ENCODE data around the gene RAD18.

RAD18 gene

DNA sequence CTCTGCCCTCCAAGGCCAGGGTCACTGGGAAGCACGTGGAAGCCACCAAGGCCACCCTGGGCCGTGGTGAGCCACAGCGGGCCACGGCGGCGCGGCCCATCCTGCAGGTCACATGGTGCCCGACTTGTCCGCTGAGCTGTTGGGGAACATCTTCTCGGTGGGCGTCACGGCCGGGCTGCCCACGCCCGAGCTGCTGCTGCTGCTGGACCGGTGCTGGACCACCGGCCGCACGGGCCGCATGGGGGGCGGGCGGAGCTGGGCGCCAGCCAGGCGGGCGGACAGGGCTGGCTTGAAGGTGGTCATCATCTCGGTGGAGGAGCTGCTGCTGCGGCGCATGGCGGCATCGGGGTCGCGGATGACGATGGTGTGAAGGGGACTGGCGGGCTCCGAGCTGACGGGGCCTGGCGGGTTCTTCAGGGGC, 22.1 kb upstream of the RAD18 start:
- no peak for DNase-seq

DNA sequence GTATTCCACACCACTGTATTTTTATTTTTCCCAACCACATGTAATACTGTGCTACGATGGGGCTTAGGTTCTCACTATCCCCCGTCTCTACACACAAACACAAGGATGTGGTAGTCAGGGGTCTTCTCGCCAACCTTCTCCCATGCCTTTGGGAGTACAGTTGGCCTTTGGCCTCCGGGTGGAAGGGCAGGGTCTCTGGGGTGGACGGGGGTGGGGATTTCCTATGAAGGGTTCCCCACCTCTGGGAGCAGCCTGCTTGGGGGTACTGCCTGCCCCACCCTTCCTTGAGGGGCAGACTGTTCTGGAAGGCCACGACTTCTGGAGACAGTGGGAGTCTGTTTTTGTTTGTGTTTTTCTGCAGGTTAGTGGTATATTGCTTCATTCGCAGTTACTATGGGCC, 21.3 kb upstream of the RAD18 start:
- DNase-seq = no peak

DNA sequence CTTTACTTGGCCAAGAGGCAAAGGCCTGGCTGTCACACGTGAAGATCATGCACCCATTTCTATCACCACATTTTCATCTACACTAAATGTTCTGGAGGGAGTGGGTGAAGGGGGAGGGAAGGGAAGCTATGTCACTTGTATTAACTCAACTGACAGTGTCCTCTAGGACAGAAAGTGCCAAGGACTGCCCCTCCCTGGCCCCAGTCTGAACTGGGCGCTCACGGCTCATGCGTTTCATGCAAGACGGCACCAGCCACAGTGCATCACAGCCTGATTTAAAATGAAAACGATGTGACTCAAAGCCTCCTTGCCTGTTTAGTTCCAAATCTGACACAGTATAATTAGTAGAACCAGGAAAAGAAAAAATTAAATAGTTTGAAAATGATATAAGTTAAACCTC, 20.8 kb upstream of the RAD18 start:
- DNase-seq = no peak

DNA sequence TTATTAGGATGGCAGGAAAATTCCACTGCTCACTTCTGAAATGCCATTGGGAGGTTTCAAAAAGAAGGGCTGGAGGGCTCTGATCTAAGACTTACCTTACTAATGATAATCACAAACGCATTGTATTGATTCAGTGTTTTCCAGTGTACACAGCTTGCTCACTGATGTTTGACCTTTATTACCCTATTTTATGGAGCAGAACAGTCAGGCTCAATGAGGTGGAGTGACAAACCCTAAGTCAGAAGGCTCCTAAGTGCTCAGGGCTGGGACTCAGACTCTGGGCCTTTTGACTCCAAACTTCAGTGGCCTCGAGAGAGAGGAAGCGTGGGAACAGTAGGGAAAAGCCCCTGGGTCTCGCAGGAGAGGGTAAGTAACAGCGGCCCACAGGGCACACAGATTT, 20.3 kb upstream of the RAD18 start:
- DNase-seq = no peak

DNA sequence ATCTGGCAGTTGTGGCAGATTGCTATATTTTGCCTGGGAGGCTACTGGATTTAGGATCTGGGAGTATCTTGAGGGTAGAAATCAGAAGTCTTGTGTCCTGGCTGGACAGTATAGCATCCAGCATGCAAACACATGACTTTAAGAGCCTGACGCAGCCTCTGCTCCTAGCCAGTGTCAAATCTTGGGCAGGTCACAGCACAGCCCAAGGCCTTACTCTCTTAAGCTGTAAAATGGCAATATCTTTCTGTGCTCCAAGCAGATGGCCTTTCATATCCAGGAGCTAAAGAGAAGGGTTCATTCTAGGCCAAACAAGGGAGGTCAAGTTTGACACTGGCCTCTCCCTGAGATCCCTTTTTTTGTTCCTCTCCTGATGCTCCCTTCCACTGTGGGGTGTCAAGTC, 19.8 kb upstream of the RAD18 start:
- DNase-seq = no peak

DNA sequence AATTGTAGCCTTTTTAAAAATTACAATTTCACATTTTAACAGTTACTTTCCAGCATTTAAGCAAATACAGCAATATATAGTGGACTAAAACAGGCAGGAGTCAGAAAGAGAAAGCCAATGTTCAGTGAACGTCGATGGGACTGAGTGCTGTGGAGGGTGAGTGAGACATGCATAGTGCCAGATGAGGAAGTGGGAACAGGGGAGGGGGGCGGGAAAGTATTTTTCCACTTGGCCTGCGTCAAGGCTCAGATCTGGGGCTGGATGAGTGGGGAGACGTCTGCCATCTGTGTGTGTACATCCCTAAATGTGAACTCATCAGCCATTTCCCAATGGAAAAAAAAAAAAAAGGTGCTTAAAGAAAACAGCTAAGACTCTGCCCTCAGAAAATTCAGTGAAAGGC, 19.2 kb upstream of the RAD18 start:
- no peak for DNase-seq

DNA sequence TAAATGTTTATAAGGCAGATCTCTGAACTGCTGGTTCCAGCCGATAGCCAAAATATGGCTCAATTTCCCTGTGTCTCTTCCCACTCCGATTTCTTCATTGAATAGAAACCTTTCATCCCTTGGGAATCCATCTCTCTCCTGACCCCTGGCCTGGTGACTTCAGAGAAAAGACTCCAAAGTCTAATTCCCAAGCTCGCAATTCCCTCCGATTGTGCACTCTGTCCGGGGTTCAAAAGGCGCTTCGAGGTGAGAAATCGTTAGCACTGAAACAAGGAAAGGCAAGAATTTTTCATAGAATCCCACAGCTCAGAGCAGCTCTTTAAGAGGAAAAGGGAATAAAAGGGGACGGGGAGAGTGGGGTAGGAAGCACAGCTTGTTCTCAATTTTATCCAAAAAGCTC, 18.4 kb upstream of the RAD18 start:
- DNase-seq = no peak

DNA sequence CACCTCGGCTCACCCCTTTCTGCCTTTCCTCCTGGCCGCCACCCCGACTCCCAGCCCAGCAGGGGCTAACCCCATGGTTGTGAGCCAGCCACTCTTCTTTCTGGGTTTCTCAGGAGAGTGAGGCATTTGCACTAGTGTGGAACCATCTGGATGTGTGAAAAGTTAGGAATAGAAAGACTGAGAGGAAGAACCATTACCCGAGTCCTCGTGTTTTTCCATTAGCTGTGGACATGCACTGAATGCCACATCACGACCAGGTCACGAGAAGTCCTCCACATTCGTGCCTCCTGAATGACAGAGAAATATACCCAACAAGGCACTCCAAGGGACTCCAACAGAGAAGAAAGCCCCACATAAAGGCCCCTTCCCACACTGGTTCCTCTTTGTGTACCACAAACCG, 18.0 kb upstream of the RAD18 start:
- DNase-seq = no peak

DNA sequence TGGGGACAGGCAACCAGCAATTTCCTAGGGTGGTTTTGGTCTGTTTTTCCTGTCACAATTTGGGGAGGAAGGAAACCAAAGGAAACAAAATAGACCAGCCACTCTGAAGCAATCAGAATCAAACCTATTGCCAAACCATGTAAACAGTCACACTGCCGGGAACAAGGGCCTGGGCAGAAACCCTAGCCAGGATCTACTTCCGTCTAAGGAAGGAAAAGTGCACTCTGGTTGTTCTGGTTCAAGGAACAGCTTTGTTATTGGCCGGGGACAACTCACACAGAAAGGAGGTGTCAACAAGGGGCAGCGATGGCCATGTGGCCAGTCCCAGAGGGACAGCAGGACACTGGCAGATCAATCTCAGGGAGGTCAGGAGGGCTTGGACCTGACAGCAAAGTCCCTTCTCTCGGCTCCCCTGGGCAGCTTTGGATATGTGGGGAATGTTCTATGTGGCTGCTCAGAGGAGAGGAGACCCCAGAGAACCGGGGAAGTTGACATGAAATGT, 17.5 kb upstream of the RAD18 start:
- DNase-seq = no peak

DNA sequence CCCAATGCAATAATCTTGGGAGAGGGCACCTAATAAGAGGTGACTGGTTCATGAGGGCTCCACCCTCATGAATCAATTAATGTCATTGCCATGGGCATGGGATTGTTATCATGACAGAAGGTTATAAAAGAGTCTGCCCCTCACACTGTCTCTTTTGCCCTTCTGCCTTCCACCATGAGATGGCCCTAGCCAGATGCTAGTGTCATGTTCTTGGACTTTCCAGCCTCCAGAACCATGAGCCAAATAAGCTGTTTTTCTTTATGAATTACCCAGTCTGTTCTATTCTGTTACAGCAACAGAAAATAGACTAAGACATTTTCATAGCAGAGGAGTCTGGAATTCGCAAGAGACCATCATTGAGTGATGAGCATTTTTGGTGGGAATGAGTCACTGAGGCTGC, 16.0 kb upstream of the RAD18 start:
- DNase-seq = no peak

DNA sequence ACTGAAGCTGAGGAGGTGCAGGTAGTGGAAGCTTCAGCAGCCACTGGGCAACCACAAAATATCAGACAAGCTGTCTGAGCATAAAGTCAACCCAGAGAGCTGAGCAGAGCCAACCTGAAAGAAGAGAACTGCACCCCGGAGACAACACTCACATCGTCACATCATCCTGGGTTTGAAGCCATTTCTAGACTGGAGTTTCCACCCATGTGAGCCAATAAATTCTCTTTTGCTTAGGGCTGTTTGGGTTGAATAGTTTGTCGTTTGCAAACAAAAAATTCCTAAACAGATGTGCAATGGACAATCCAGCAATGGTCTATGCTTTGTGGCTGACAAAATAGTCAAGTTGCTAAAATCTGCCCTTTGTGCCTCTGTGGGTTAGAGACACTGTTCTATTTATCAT, 15.3 kb upstream of the RAD18 start:
- DNase-seq = no peak

DNA sequence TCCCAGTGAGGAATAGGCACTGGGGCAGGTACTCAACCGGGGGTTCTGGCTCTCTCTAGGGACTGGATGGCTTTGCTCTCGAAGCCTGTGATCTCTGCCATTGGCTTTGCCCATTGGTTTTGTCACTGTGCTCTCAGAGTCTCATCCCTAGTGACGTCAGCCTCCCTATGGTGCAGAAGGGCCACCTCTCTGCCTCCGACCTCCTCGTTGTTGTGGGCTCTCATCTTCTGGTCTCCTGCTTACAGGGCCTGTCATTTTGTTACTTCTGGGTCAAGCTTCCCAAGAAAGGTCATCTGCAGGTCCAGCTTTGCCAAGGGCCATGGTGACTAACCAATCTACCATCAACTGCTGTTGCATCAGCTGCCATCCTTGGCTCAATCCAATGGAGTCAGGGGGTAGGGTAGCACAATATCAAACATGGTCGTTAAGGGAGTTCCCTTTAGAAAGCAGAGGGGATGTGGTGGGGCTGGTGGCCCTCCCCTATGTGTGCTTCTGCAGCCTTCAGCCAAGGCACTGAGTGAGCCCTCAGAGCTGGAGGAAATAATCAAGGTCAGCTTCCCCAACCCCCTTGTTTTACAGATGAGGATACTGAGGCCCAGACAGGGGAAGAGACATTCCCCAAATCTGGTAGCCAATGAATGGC, 13.4 kb upstream of the RAD18 start:
- DNase-seq = no peak

DNA sequence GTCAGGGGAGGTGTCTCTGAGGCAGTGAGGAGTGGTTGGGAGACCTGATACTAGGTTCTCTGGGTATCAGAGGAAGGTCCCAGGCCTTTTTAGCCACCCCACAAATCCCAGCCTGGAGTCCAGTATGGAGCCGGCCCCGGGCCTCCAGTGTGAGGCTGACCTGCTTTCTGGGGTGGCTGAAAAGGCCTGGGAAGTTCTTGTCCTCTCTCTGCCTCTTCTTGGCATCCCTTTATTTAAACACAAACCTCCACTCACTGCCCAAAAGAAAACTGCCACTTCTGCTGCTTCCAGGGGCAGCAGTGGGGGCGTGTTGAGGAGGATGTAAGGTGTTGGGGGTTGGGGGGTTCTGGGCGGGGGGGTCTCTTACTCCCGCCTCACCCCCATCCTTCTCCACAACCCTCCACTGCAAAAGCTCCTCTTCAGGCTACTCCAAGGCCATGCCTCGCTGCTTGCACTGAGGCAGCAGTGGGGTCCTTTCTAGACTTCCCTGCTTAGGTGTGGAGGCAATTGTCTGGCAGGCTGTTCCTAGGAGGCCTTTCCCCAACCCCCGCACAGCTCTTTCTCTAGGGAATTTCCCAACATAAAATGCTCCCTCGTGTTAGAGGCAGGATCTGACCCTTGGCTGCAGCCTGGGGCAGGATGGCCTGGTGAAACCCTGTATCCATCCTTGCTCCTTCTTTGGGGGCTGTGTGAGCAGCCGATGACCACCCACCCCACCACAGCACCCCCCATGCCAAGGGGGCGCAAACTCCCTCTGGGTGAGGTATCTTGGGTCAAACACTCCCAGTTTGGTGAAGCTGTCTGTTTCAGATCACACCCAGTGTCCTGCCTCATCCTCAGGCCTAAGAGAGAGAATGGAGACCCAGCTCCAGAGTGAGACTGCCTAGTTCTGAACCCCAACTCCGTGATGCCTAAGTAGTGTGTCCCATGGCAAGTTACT, 12.1 kb upstream of the RAD18 start:
- DNase-seq = no peak

DNA sequence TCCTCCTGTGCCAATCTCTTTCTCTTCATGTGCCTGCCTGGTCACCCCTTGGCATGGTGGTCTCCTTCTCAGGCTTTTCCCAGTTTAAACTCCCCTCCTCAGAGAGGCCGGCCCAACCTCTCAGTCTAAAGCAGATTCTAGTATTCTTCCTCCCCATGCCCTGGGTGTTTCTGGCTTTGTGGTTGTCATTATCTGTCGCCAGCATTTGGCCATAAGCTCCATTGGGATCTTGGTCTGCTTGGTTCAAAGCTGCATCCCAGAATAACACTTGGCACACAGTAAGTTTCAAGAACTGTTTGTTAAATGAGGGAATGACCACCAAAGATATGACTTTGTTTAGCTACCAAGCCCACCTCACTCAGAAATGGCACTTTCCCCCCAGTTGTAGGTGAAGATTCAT, 11.2 kb upstream of the RAD18 start:
- DNase-seq = no peak

DNA sequence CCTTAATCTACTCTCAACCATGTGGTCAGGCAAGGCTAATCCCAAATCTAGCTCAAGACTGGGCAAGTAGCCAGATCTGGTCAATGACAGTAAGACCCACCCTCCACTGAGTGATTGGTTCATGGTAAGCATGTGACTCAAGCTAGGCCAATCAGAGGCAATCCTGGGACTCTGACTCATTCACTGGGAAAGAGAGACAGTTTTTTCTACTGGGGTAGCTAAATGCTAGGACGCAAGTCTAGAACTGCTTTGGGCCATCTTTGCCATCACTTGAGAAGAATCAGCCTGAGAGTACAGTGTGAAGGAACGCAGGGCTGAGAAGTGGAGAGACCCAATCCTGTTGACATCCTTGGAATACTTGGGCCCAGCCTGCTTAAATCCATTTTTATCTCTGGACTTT, 9.4 kb upstream of the RAD18 start:
- DNase-seq = no peak

DNA sequence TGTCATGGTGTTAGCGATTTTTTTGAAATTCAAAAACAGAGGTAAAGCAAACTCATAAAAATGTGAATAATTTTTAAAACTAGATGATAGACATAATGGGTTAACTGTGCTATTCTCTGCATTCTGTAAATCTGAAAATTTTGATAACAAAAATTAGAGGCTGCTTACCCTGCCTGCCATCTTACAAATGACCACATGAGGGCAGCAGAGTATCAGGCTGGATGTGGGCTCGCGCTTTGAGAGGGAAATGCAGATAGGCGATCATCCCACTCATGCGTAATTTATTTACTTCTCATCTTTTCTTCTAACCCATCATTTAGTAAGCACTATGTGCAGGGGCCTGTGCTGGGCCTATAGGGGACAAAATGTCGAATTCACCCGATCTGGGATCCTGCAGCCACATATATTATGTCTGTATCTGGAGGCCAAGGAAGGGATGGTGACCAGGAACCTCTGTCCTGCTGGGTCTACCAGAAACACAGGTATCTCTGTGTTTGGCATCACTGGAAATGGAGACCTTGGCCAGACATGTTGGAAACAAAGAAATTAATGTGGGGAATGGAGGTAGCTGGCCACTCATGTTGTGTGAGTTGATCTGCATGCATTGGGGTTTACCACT, 7.8 kb upstream of the RAD18 start:
- DNase-seq = peak; percentile 86

DNA sequence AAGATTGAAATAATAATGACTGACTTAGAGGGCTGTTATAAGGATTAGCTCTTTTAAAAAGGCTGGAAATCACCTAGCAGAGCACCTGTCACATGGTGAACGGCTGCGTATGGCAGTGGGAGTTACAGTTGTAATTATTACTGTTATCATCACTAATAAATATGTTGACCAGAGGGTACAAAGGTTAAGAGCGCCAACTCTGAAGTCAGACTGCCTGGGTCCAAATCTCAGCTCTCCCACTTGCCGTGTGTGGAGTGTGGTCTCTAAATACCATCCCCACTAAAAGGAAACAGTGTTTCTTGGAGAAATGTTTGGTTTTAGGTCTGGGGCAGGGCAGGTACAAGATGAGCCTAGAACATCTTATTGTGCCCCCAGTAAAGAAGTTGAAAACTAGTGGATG, 6.0 kb upstream of the RAD18 start:
- no peak for DNase-seq

DNA sequence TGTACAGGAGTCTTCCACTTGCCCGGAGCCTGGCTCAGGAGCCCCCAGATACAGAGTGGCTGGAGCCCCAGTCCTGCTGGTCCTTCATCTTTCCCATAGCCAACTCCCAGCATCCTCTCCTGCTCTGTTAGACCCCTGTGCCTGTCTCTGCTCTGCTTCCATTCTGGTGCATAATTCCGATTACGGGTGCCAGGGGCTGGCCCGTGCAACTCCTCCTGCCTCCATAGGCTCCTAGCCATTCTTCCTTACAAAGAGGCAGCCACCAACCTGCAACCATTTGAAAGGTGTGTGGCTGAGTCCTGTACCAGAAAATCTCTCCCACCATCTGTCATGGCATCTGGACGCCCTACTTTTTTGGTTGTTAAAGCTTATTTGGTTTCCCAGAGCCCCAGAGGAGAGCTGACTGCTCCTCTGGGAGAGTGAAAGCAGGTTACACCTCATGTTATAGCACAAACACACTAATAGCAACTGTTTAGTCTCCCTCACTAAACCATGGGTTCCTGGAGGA, 5.2 kb upstream of the RAD18 start:
- no peak for DNase-seq

DNA sequence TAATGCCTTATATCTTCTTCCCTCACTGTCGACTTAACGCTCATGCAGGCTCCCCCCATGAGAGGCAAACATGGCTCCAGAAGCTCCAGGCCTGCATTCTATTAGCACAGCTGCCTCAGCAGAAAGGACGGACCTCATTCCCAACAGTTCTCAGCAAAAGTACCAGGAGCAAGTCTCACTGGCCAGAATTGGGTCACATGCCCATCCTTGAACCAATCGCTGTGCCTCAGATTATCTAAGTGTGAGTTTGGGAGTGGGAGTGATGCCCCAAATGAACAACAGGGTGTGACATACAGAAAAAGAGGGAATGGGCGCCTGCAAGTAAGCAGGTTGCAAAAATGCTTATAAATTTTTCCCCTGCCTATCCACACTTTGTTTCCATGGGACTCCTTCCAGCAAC, 4.3 kb upstream of the RAD18 start:
- no peak for DNase-seq

DNA sequence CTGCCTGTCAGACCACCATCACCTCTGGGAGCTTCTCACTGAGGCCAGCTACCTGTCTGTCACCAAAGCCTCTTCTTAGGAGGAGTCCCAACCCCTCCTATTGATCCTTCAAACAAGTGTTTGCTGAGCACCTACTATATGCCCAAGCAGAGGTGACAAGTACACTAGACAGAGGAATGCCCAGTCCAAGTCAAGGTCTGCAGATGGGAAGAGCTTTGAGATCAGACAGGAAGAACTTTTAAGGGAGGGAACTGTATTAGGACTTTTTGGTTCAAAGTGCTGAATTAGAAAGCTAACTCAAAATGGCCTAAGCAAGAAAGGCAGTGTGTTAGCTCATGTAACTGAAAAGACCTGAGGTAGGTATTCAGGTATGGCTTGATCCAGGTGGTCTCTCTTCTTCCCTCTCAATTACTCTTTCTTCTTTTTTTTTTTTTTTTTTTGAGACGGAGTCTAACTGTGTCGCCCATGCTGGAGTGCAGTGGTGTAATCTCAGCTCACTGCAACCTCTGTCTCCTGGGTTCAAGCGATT, 3.6 kb upstream of the RAD18 start:
- no peak for DNase-seq

DNA sequence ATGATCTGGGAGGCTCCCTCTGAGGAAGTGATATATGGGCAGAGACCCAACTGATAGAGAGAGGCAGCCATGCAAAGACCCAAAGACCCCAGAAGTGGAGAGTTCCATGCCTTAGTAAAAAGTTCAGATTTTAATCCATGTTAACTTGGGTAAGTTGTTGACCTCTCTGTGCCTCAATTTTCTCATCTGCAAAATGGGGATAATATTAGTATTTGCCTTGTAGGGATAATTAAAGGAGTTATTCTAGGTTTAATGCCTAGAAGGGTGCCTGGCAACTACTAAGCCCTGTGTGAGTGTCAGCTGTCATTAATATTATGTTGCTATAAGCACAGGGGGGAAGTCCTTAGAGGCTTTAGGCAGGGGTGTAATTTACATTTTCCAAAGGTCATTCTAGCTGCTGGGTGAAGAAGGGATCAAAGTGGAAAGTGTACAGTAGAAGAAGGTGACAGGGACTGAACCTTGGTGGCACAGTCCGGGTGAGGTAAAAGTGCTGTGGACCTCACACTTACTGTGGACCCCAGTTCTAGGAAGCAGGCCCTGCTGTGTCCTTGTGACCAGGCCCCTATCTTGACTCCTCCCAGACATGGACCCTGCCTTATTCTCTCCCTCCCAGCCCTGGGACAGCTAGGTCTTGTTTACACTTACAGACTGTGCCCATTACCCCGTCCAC, 3.0 kb upstream of the RAD18 start:
- DNase-seq = no peak

DNA sequence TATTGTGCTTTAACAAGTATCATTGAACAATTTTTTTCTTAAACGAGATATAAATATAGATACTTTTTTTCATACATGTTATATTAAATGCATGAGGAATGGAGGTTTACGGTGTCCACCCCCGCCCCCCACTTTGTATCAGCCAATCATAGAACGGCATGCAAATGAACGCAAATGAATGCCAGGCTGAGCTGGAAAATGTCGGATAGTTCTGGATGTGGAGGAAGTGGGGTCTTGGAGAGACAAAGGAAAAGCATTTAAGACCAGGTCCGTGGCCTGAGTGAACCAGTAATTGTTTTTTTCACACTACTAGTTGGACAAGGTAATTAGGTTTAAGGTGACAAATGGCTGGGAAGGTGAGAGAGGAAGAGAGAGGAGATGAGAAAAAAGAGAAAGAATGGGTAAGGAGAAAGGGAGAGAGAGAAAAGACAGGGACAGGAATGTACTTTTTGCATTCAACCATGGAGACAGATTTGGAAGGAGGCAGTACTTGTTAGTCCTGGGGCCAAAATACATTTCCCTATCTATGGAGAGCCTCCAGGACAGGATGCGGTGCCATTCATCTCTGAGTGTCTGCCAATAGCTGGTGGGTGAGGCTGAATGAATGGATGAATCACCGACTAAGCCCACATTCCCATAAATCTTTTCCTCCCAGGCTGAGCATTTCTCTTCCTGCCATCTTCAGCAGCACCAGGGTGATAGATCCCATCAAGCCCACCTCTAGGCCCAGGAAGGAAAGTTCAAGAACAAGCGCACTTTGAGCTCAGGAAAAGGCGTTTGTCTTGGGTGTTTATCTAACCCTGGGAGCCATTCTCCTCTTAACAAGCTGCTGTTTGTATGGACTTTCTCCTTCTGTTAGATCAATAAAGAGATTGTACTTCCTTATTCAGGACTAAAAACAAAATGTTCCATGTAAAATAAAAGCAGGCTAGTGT, 1.4 kb upstream of the RAD18 start:
- DNase-seq = no peak

Data from activated CD8-positive, alpha-beta memory T cell treated with anti-CD3 and anti-CD28 coated beads, Interleukin-2, amount 50 U/mL, for 48 hours (primary cell).